GM21423 (cell line): ENCODE measurements around the gene COTL1.

ENCODE experiments used
- ATAC-seq: cut with Tn5 transposase; IDR thresholded peaks from one replicate; pipeline ENCODE4 v1.9.1; 2021; ENCODE audit warnings: mild to moderate bottlenecking, moderate library complexity; ENCODE audit not compliant: unreplicated experiment

COTL1 gene

DNA sequence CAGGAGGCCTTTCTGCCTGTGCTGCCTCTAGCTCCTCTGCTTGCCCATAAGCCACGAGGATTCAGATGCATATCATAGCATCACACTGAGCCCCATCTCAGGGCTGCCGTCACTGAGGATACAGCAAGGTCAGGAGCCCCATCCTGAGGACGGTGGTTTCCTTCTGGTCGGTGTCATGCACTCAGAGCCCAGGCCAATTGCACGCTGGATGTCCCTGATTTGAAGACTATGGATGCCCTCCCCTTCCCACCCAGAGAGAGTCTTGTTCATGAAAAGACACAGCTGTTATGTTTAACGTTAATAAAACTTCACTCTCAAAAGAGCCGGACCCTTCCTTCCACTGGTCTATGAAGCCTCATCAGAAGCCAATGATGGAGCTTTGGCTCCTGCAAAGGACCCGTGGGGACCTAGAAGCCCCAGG, 19.9 kb downstream of the COTL1 start:
- no peak for ATAC-seq

DNA sequence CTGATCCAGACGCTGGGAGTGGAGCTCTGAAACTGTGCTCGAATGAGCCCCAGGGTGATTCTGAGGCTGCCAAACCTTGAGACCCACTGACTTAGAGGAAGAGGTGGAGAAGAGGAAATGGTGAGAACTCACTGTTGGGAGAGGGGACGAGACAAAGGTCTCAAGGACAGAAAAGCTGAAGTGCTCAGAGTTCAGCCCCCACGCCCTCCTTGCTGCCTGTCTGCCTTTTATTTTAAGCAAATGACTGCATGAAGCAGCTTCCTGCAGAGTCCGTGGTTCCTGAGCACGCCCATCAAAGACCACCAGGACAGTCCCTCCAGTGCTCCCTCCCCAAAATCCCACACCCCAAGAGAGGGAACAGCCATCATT, 20.4 kb downstream of the COTL1 start:
- ATAC-seq, result no peak

DNA sequence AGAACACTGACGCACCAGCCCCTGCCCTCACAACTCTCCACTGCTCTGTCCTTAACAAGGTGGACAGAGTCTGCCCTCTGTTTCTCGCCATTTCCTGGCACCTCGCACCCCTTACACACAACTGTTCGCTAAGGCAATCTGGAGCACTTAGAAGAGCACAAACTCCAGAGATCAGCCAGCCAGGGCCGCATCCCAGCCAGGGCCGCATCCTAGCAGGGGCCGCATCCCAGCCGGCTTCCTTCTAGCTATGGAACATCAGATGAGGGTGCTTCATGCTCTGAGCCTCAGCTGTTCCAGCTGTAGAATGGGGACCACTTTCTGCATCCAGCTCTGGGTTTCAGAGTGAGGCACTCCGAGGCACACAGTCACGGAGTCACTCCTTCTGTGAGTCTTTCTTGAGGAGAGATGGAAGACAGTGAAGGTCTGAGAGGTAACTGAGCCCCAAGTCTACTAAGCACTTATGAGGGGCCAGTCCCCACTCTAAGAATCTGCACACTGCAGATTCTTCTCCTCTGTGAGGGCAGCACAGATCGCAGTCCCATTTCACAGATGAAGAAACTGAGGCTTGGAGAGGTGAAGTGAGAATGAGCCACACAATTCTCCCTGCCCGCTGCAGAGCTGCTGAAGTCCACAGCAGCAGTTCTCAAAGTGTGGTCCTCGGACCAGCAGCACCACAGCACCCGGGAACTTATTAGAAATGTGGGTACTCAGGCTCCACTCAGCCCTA, 20.9 kb downstream of the COTL1 start:
- ATAC-seq, result no peak

DNA sequence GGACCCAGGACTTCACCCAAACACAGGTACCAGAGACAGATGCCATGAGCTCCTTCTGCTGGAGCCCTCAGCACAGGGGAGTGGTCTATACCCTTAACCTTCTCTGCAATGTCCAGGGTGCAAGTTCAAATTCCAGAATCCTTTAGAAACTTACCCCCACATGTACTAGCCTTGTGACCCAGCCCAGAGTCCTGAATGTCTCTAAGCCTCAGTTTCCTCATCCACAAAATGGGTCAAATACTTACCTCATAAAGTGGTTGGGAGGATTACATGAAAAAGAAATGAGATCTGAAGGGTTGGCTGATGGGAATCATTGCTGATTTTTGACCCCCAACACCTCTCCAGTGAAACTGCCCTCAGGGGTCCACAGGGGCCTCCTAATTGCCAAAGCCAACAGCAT, 21.7 kb downstream of the COTL1 start:
- ATAC-seq, result no peak

DNA sequence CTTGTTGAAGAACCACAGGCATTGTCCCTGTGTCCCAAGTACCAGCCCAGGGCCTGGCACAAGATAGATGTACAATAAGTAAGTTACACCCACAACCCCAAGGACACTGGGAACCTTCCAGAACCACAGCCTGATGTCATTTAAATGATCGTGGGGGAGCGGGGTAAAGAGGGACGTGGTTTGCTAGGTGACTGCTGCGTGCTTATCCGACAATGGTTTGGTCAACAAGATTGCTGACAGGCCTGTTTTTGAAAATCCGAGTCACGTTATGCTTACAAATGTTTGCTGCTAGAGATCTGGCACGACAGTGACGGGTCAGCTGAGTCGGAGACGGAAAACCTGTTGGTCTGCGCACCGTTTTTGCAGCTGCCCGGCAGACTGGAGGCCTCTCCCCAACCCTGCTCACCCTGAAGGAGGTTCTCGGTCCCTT, 22.8 kb downstream of the COTL1 start:
- ATAC-seq, result no peak

DNA sequence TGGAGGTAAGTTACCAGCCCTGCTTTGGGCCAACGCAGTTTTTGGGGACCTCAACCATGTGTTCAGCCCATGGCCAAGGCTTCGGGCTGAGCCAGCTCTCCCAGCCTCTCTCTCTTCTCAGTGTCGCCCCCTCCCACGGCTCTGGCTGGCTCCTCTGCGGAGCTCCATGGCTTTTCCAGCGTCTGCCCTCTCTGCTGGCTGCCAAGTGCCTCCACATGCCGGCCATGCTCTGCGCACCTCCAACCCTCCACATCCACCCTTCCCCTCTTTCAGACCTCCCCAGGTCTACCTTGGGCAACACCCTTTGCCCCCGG, 23.2 kb downstream of the COTL1 start:
- no peak for ATAC-seq

DNA sequence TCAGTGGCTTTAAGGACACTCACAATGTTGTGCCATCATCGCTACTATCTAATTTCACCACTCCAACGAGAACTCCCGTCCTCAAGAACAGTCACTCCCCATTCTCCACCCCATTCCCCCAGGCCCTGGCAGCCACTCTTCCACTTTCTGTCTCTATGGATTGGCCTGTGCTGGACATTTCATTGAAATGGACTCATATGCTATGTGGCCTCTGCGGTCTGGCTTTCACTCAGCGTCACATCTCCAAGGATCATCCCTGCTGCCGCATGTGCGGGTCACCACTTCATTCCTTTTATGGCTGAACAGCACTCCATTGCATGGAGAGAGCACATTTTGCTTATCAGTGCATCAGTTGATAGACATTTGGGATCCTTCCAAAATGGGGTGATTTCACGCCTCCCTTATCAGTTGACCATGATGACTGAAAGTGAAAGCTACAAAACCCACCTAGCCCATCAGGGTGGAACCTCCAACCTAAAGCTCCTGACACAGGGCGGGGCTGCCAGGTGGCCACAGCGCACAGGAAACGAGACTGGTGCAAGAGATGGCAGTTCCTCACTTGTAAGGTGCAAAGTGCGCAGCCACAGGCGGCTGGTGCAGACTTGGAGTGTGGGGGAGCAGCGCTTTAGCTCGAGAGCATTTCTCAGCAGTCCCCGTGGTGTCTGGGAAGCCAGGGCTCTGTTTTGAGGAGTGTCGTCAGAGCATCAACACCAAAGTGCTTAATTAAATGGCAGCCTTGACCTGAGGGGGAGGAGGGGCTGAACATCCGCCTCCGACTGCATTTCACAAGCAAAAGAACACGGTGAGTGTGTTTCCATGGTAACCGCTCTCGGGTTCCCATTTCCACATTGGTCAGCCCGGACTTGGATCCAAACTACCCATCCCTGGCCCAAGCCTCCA, 23.8 kb downstream of the COTL1 start:
- peak; percentile 93 for ATAC-seq

DNA sequence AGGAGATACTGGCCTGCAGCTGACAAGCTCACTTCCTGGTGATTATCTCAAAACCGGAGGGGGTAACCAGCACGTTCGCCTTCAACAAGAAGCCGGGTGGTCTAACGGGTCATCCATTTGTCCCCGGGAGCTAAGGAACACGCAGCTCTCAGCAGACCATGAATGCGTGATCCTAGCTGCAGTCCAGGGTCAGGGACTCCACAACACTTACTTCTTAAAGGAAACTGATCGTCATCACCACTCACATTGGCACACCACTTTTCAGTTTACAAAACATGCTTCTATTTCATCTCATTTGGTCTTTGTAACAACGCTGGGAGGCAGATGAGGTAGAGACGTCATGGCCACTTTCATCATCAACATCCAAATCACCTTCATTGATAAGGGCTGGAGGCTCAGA, 25.2 kb downstream of the COTL1 start:
- ATAC-seq, result no peak

DNA sequence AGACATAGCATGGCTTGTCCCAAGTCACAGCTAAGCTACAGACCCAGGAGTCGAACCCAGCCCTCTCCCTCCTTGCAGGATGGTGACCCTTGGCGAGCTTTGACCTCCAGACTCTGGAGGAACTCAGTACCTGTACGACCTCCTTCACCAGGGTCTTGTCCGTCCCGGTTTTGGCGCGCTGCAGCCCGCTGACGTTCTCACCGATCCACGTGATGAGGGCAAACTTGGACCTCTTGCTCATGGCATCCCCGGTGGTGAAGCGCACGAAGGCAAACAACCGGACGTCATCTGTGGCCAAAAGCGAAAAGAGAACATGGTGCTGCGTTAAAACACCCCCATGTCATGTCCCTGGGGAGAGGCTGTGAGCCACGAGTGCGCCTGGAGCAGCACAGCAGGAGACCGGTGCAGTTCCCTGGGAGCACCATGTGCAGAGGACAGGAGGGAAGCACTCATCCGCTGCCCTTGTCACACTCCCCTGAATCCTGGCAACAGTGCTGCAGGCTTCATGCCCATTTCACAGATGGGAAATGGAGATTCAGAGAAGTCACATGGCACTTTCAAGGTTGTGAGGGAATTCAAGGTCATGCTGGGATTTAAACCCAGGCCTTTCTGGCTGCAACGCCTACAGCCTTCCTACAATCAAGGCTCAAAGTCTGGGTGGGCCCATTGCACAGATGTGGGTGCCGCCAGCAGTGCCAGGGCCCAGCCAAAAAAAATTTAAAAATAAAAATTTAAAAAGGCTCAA, 27.7 kb downstream of the COTL1 start:
- ATAC-seq, result no peak

DNA sequence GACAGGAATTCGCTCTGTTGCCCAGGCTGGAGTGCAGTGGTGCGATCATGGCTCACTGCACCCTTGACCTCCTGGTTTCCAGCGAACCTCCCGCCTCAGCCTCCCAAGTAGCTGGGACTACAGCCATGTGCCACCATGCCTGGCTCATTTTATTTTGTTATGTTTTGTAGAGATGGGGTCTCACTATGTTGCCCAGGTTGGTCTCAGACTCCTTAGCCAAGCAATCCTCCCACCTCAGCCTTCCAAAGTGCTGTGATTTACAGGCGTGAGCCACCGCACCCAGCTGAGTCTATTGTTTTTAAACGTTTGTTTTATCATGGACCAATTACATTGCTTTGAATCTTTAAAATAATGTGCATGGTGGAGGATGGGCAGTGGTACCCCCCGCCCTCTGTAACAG, 28.9 kb downstream of the COTL1 start:
- no peak for ATAC-seq

DNA sequence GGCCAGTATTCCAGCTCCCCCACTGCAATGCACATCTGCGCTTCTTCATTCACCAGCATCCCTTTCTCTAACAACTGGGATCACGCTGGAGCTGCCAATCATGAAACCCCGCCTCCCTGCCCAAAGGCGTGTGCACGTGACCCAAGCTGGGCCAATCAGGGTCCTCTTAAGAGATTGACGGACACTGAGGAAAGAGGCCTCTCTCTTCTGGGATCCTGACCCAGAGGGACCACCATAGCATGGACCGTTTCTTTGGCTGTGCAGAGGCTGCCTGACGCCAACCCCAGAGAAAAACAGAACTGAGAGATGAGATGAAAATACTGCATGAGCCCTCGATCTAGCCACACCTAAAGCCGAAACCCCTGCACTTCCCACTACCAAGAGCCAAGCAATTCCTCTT, 32.0 kb downstream of the COTL1 start:
- peak; percentile 57 for ATAC-seq

DNA sequence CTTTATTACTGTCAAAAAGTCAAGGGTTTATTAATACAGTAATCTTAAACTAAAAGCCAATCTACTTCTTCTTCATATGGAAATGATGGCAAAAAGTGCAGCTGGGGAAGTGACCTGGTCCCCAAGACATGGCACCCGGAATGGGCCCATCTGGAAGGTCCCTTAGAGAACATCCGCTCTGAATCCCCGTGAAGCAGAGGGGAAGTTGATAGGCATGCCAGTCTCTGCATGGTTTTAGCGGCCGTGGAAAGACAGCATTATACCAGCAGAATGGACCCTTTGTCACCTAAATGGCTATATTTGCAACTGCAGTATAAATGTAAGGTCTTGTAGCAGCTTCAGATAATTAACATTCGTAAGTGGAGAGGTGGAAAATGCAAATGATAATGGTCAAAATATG, 32.4 kb downstream of the COTL1 start:
- ATAC-seq, result no peak

DNA sequence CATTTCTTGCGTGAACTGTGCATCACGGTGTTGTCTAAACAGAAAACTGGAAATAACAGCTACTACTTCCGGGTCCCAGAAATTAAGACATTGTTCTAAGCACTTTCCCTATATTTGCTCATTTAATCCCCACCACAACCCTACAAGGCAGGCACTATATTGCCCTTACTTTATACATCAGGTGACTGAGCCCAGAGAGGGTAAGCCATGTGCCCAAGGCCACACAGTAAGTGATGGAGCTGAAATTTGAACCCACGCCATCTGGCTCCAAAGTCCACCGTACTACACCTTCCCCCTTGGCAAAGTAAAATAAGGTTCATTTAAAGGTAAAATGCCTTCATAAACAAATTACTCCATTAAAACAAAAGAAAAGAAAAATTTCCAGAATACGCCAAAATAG, 33.2 kb downstream of the COTL1 start:
- ATAC-seq, result no peak

DNA sequence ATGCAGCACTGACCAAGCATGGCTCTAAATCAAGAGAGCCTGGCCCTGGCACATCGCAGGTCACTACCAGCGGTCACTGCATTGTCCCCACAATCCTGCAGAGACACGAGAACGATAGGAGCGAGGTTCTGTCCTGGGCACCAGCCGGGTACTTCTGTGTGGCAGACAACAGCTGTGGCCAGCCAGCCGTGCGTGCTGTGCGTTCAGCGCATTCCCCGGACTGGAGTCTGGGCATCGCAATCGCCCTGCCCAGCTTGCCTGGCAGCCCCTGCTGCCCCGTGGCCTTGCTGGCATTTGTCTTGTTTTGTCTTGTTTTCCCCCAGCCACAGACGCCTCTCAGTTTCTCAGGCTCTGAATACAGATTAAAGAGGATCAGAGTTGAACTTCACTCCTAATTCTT, 33.9 kb downstream of the COTL1 start:
- ATAC-seq, result no peak

DNA sequence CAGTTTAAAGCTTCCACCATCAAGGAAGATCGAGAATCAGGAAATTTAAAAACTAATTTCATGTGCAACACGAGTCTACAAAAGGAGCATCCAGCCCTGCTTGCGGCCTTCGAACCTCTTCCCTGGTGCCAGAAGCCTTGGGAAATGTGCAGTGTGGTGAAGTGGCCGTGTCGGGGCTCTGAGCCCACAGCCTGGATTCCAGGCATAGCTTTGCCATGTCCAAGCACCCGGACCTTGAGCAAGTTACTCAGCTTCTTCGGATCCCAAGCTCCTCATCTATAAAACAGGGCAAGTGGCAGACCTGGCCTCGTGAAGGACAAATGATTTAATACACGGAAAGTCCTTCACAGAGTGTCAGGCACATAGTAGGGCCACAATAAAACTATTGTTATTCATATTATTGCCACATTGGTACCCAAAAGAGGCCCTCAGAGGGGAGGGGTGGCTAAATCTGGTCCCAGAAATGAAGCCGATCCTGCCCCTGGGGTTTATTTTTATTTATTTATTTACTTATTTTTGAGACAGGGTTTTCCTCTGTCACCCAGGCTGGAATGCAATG, 34.8 kb downstream of the COTL1 start:
- ATAC-seq, result no peak

DNA sequence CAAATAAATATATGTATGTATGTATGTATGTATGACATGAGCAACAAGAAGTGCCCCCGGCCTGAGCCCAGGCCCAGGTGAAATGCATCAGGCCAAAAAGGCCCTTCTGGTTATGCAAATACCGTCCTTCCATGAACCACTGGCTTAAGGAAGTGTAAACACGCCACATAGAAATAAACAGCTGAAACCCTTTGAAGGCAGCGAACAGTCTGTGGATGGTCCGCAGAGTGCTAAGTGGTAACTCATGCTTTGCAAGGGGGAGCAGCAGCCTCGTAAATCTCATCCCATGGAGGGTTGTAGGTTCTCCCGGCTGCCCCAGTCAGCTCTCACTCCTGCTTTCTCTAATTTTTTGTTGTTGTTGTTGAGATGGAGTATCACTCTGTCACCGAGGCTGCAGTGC, 36.7 kb downstream of the COTL1 start:
- ATAC-seq, result no peak

DNA sequence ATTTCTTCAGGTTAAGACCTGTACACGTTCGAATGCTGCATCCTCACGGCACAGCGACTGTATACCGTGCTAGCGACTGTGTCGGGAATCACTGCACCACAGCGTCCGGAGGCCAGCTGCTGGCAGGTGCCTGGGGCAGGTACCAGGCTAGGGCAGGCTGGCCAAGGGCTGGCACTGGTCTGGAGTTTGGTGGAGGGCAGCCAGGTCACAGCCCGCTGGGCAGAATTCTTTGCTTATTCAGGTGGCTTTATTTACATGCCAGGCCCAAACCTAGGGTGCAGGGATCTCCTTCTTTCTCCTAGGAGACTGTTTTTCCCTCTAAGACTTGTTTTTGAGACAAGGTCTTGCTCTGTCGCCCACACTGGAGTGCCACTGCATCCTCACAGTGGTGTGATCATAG, 37.9 kb downstream of the COTL1 start:
- no peak for ATAC-seq

DNA sequence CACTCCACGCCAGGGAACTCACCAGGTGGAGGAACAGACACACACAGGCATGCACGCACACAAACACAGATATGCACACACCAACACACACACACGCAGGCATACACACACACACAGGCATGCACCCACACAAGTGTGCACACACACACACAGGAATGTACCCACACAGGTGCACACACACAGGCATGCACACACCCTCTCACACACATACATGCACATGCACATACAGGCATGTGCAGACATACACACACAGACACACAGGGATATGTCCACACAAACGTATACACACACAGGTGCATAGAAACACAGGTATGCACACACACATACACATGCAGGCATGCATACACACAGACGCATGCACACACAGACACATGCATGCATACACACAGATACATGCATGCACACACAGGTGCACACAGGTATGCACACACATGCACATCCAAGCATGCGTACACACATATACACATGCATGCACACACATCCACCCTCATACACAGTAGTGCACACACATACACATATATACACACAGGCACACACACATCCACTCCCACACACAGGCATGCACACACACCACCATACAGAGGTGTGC, 39.2 kb downstream of the COTL1 start:
- ATAC-seq, result no peak

DNA sequence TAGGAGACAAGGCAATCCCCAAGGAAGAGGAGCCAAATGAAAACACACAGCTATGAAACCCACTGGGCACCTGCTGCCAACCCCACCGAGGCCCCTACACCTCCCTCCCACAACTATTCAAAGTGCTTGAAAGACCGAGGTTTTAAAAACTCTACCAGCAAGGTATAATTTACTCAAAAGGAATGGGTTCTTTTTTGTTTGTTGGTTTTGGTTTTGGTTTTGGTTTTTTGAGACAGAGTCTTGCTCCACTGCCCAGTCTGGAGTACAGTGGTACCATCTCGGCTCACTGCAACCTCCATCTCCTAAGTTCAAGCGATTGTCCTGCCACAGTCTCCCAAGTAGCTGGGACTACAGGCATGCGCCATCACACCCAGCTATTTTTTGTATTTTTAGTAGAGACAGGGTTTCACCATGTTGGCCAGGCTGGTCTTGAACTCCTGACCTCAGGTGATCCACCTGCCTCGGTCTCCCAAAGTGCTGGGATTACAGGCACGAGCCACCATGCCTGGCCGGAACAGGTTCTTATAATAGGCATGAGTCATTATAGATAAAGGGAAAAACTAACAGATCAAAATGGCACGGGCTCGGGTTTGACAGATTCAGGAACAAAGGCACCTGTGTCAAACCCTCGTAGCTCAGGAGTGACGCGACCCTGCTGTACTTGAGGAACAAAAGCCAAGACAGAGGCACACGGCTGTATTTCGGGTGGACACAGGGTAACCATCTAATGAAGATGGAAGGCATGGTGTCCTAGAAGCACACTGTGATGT, 40.7 kb downstream of the COTL1 start:
- no peak for ATAC-seq

DNA sequence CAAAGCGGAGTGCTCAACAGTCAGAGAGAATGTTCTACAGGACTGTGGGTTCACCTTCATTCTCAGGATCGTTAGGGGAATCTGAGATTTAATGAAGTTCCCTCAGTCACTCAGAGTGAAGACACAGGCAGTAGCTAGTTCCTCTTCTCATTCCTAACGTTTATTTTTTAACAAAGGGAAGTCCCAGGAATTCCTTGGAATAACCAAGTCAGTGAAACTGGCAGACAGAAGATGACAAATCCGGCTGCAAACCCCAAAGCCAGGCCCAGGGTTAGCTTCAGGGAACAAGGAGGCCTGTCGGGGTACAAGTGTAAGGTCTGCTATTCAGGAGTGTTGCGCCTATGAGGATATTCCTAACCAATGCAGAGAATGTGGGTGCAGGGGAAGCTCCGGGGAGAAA, 42.0 kb downstream of the COTL1 start:
- ATAC-seq, result no peak
